PC-9 (cell line): Measurements from ENCODE around the gene IARS2.

ENCODE experiments used
- EZH2 ChIP-seq: fragments of 200-600 bp; sonication (generic); IDR thresholded peaks from 2 replicates; pipeline ENCODE4 v1.8.0; 2017; ENCODE audit warnings: antibody characterized with exemption, low read depth
- TF ChIP-seq, protein P1 (sequence below): fragments of 200-600 bp; sonication (generic); conservative IDR thresholded peaks from 2 replicates; pipeline ENCODE4 v1.6.1; 2017; ENCODE audit warnings: mixed run types, antibody characterized with exemption, mild to moderate bottlenecking, moderate library complexity

DNA sequence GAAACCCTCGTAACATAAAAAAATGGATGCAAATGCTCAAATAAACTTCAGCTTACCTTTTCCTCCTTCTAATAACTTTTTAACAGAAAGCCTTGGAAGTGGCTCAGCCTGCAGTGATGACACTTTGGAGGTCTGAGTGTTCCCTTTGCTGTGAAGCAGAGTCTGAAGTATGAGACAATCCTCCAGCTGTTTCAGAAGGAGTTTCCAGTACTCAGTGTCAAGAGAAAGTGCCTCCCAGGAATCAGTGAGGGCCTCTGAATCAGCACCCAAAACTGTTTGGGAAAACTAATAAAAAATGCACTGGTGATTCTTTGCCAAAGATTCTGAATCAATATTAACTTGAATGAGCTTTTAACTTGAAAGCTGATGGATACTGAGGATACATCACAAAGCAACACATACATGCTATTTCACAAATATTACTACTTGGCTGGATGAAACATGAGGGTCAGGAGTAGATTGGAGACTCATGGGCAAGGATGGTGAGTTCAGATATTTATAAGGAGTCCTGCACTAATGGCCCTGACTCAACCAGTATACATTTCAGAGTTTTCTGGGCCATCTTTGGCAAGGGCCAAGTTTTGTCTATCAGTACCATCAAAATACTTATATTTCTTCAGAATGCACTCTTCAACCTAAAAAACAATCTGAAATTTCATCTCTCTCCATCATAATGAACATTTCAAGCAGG lies 77.0 kb downstream of the IARS2 start:
- TF ChIP-seq EZH2: no peak
- TF ChIP-seq, protein P1, sequence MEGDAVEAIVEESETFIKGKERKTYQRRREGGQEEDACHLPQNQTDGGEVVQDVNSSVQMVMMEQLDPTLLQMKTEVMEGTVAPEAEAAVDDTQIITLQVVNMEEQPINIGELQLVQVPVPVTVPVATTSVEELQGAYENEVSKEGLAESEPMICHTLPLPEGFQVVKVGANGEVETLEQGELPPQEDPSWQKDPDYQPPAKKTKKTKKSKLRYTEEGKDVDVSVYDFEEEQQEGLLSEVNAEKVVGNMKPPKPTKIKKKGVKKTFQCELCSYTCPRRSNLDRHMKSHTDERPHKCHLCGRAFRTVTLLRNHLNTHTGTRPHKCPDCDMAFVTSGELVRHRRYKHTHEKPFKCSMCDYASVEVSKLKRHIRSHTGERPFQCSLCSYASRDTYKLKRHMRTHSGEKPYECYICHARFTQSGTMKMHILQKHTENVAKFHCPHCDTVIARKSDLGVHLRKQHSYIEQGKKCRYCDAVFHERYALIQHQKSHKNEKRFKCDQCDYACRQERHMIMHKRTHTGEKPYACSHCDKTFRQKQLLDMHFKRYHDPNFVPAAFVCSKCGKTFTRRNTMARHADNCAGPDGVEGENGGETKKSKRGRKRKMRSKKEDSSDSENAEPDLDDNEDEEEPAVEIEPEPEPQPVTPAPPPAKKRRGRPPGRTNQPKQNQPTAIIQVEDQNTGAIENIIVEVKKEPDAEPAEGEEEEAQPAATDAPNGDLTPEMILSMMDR: no peak
